PC-3 (cell line): ENCODE data around the gene PRELID1. TPM values are rescaled to one million over a fixed set of nuclear protein-coding genes. Genes with fewer than 3 reads are reported as not detected.

Experiments used
- ATAC-seq: fragments of 200-7000 bp; cut with Tn5 transposase; 2 replicates; pipeline ENCODE4 v1.9.1; 2020; ENCODE audit warnings: mild to moderate bottlenecking, moderate library complexity
- BruUV-seq: library from RNA; stranded (reverse); fragments of 400-500 nt; replicated peaks from 2 replicates; lab custom pipeline; 2021; lab: Mats Ljungman, UMichigan
- CTCF ChIA-PET: fragments of 300-600 bp; sonication (Branson Sonifier 250); formaldehyde crosslinking; loops from one replicate; lab custom pipeline; 2022; ENCODE audit warnings: antibody characterized with exemption; lab: Charles Lee
- POLR2A ChIA-PET: fragments of 300-600 bp; sonication (Branson Sonifier 250); formaldehyde crosslinking; loops from one replicate; lab custom pipeline; 2022; ENCODE audit warnings: antibody characterized with exemption; ENCODE audit not compliant: unreplicated experiment; lab: Charles Lee
- DNase-seq: peaks from one replicate; pipeline ENCODE4 v3.0.0-alpha.2; 2015
- H2AFZ ChIP-seq: fragments of 300-600 bp; sonication (generic); 2 replicates; pipeline ENCODE4 v1.6.0; 2016; ENCODE audit warnings: antibody characterized with exemption, low read length
- H3F3A ChIP-seq: fragments of 300-600 bp; sonication (generic); one replicate; pipeline ENCODE4 v1.6.0; 2017; ENCODE audit warnings: antibody characterized with exemption, low read length, control low read depth, mild to moderate bottlenecking; ENCODE audit not compliant: unreplicated experiment
- H3K27ac ChIP-seq: fragments of 300-600 bp; sonication (generic); 2 replicates; pipeline ENCODE4 v1.5.1; 2016; ENCODE audit warnings: mild to moderate bottlenecking, low read length
- H3K27me3 ChIP-seq: fragments of 300-600 bp; sonication (generic); 2 replicates; pipeline ENCODE4 v1.6.1; 2016; ENCODE audit warnings: low read length, mixed read lengths
- H3K36me3 ChIP-seq: fragments of 300-600 bp; sonication (generic); 2 replicates; pipeline ENCODE4 v1.6.1; 2016; ENCODE audit warnings: low read depth, mixed run types, low read length, mixed read lengths
- H3K4me1 ChIP-seq: fragments of 300-600 bp; sonication (generic); 2 replicates; pipeline ENCODE4 v1.5.1; 2016; ENCODE audit warnings: low read length; ENCODE audit not compliant: insufficient read depth
- H3K4me2 ChIP-seq: fragments of 300-600 bp; sonication (generic); 2 replicates; pipeline ENCODE4 v1.6.0; 2016; ENCODE audit warnings: low read length
- H3K4me3 ChIP-seq: fragments of 300-600 bp; sonication (generic); 2 replicates; pipeline ENCODE4 v1.5.1; 2016; ENCODE audit warnings: mild to moderate bottlenecking, low read length, mixed read lengths
- H3K79me2 ChIP-seq: fragments of 300-600 bp; sonication (generic); 2 replicates; pipeline ENCODE4 v1.6.1; 2017; ENCODE audit warnings: low read length, mixed read lengths
- H3K9ac ChIP-seq: fragments of 300-600 bp; sonication (generic); 2 replicates; pipeline ENCODE4 v1.6.0; 2016; ENCODE audit warnings: mild to moderate bottlenecking, low read length
- H3K9me2 ChIP-seq: fragments of 300-600 bp; sonication (generic); replicated peaks from 2 replicates; pipeline ENCODE4 v1.6.1; 2016; ENCODE audit warnings: mixed run types, low read length, mixed read lengths
- H3K9me3 ChIP-seq: fragments of 300-600 bp; sonication (generic); 2 replicates; pipeline ENCODE4 v1.6.1; 2016; ENCODE audit warnings: low read length, mixed read lengths
- H4K20me1 ChIP-seq: fragments of 300-600 bp; sonication (generic); 2 replicates; pipeline ENCODE4 v1.6.1; 2016; ENCODE audit warnings: low read length, mixed read lengths
- EZH2 ChIP-seq: fragments of 300-600 bp; sonication (generic); IDR thresholded peaks from one replicate; pipeline ENCODE4 v1.6.1; 2017; ENCODE audit warnings: antibody characterized with exemption, mild to moderate bottlenecking, low read length; ENCODE audit not compliant: unreplicated experiment
- EZH2phosphoT487 ChIP-seq: fragments of 300-600 bp; sonication (generic); IDR thresholded peaks from 2 replicates; pipeline ENCODE4 v1.6.1; 2018; ENCODE audit warnings: mild to moderate bottlenecking, antibody characterized with exemption, low read length, borderline replicate concordance
- intact Hi-C: fragments of 100-400 bp; cut with micrococcal nuclease; formaldehyde crosslinking; loops from 2 replicates; pipeline ENCODE4 v1.9.0; 2023
- total RNA-seq: library from RNA; depleted of rRNA; stranded (reverse); fragments of >200 nt; gene quantifications from 2 replicates; pipeline ENCODE4 v1.2.3, GENCODE V29; 2014
- TF ChIP-seq, protein P1 (sequence below): fragments of 300-600 bp; sonication (generic); conservative IDR thresholded peaks from 2 replicates; pipeline ENCODE4 v1.5.1; 2017; ENCODE audit warnings: antibody characterized with exemption, low read depth, mild to moderate bottlenecking, low read length

PRELID1 gene
- total RNA-seq, 1 experiment from 2014 or later = 505 TPM

DNA sequence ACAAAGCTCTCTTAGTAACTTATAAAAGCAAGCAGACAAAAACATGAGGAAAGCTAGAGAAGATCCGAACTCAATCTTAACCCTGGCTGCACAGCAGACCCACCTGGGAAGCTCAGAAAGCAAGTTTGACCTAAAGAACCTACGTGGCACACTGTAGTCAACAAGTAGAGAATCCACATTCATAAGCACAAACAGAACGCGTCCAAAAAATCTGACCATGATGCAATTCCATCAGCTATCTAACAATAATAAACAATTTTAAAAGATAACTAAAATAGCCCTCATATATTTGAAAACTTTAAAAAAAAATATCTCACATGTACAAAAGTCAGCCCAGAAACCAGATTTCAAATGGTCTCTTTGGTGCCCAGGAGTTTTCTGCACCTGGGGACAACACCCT is 43.2 kb downstream of the PRELID1 start:
- H3K9ac ChIP-seq = no peak overlapping the region
- POLR2A ChIA-PET = no interaction called here
- H3K9me2 ChIP-seq = no peaks in the 10 kb centered on the region
- H3K4me1 ChIP-seq = peaks cover 32% of the 10 kb centered on the region
- DNase-seq = no peak
- H3F3A ChIP-seq = peaks cover 8% of the 10 kb centered on the region
- ATAC-seq = no peak
- H4K20me1 ChIP-seq = 0 out of 2 replicates have a peak, but pooled peaks cover 6% of the 10 kb centered on the region
- no peak overlapping the region for H2AFZ ChIP-seq
- peaks cover 88% of the 10 kb centered on the region for H3K79me2 ChIP-seq
- H3K9me3 ChIP-seq = no peaks in the 10 kb centered on the region
- H3K4me3 ChIP-seq = no peak overlapping the region
- H3K27me3 ChIP-seq = no peaks in the 10 kb centered on the region
- peaks cover 10% of the 10 kb centered on the region; the same call in 1 of the 2 replicates for H3K36me3 ChIP-seq
- H3K27ac ChIP-seq = no peak overlapping the region
- TF ChIP-seq EZH2 (no peak), EZH2phosphoT487 (no peak)
- TF ChIP-seq, protein P1, sequence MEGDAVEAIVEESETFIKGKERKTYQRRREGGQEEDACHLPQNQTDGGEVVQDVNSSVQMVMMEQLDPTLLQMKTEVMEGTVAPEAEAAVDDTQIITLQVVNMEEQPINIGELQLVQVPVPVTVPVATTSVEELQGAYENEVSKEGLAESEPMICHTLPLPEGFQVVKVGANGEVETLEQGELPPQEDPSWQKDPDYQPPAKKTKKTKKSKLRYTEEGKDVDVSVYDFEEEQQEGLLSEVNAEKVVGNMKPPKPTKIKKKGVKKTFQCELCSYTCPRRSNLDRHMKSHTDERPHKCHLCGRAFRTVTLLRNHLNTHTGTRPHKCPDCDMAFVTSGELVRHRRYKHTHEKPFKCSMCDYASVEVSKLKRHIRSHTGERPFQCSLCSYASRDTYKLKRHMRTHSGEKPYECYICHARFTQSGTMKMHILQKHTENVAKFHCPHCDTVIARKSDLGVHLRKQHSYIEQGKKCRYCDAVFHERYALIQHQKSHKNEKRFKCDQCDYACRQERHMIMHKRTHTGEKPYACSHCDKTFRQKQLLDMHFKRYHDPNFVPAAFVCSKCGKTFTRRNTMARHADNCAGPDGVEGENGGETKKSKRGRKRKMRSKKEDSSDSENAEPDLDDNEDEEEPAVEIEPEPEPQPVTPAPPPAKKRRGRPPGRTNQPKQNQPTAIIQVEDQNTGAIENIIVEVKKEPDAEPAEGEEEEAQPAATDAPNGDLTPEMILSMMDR = no peak
- no TSS peak for BruUV-seq
- H3K4me2 ChIP-seq = no peak overlapping the region
- CTCF ChIA-PET = interaction anchor here (0.6 to 0.7 kb wide), 2 partner anchors 44 to 235 kb away, joined by 3 read pairs; no protein-coding TSS in a partner anchor
- intact Hi-C loops = no loop called here

DNA sequence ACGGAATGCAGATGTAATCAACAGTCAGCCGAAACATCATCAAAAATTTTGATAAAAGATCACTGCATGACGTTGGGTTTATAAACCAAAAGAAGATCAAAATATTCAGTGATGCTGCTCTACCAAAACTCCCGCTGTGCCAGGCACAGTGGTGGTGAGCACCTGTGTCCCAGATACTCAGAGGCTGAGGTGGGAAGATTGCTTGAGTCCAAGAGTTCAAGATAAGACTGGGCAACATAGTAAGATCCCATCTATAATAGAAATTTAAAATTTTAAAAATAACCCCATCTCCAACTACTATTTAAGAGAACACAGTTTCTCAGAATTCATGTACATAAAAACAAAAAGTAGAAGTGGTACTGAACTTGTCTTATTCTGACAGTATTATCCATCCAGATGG is 44.1 kb downstream of the PRELID1 start:
- Histone ChIP-seq H3K4me1 (peaks cover 36% of the 10 kb centered on the region), H4K20me1 (0 out of 2 replicates have a peak, but pooled peaks cover 6% of the 10 kb centered on the region), H3F3A (peaks cover 8% of the 10 kb centered on the region), H2AFZ (no peak overlapping the region), H3K27ac (no peak overlapping the region), H3K9me3 (no peaks in the 10 kb centered on the region), H3K79me2 (peaks cover 84% of the 10 kb centered on the region), H3K36me3 (peaks cover 10% of the 10 kb centered on the region; the same call in 1 of the 2 replicates), H3K9me2 (no peaks in the 10 kb centered on the region), H3K4me2 (peak overlapping the region; percentile 96), H3K9ac (no peak overlapping the region), H3K4me3 (0 out of 2 replicates have a peak overlapping the region, but pooled peaks have one; percentile 27), H3K27me3 (no peaks in the 10 kb centered on the region)
- POLR2A ChIA-PET = no interaction called here
- CTCF ChIA-PET = interaction anchor here (0.6 kb wide), 1 partner anchor 79 kb away, joined by 10 read pairs; the partner anchor contains the start of gene GRK6
- no peak for ATAC-seq
- no peak for DNase-seq
- TF ChIP-seq EZH2phosphoT487 = no peak
- intact Hi-C loops = no loop called here
- no TSS peak for BruUV-seq

DNA sequence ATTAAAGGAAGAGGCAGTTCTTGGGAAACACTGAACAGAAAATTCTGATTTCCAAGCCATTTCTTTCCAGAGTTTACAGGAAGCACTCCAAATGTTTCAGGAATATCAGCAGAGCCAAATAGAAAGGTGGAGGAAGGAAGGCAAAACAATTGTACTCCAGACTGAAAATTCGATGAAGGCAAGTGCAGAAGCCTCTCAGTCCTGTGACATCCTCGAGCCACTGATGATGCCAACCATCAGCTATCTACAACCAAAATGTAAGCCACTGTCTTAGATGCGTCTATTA is 45.7 kb downstream of the PRELID1 start:
- H3K27ac ChIP-seq = no peak overlapping the region
- ATAC-seq (no peak), DNase-seq (no peak)
- no peaks in the 10 kb centered on the region for H3K9me3 ChIP-seq
- peaks cover 69% of the 10 kb centered on the region for H3K79me2 ChIP-seq
- peaks cover 36% of the 10 kb centered on the region for H3K4me1 ChIP-seq
- POLR2A ChIA-PET = interaction anchor here (0.6 kb wide), 1 partner anchor 21 kb away, joined by 4 read pairs; no protein-coding TSS in a partner anchor
- CTCF ChIA-PET = interaction anchor here (0.8 to 1.5 kb wide), 4 partner anchors 21 to 108 kb away, joined by 3 to 9 read pairs (median 4); no protein-coding TSS in a partner anchor
- peaks cover 6% of the 10 kb centered on the region; the same call in 1 of the 2 replicates for H3K36me3 ChIP-seq
- no peak overlapping the region for H3K9ac ChIP-seq
- no peaks in the 10 kb centered on the region for H3K9me2 ChIP-seq
- peaks cover 8% of the 10 kb centered on the region for H3F3A ChIP-seq
- 0 out of 2 replicates have a peak, but pooled peaks cover 6% of the 10 kb centered on the region for H4K20me1 ChIP-seq
- peak overlapping the region; percentile 93 for H3K4me3 ChIP-seq
- H3K27me3 ChIP-seq = no peaks in the 10 kb centered on the region
- intact Hi-C loops = loop anchor here (1.0 kb wide), 1 partner anchor 31 kb away; no protein-coding TSS in a partner anchor
- TF ChIP-seq EZH2phosphoT487 = no peak
- TF ChIP-seq EZH2 = no peak
- TF ChIP-seq, protein P1 = no peak
- H2AFZ ChIP-seq = no peak overlapping the region
- BruUV-seq = no TSS peak
- H3K4me2 ChIP-seq = peak overlapping the region; percentile 96
